HAP-1 (cell line): ENCODE data around the gene OFD1.

ENCODE experiments used
- DNase-seq, 2 experiments: peaks; one replicate each; pipeline ENCODE4 v3.0.0-alpha.2; 2016 to 2020; ENCODE audit warnings: low spot score in 2 of 2
- H3K27me3 ChIP-seq: fragments of 250-450 bp; sonication (Bioruptor Pico); 2 replicates; pipeline ENCODE4 v1.5.1; 2020; ENCODE audit warnings: low read depth, mild to moderate bottlenecking, moderate library complexity
- H3K36me3 ChIP-seq: fragments of 250-450 bp; sonication (Bioruptor Pico); replicated peaks from 2 replicates; pipeline ENCODE4 v1.5.1; 2020; ENCODE audit warnings: mild to moderate bottlenecking
- H3K4me1 ChIP-seq: fragments of 250-450 bp; sonication (Bioruptor Pico); 2 replicates; pipeline ENCODE4 v1.5.1; 2020; ENCODE audit warnings: mild to moderate bottlenecking
- H3K4me3 ChIP-seq: fragments of 250-450 bp; sonication (Bioruptor Pico); 2 replicates; pipeline ENCODE4 v1.5.1; 2020; ENCODE audit warnings: mild to moderate bottlenecking, moderate library complexity
- H3K9me3 ChIP-seq: fragments of 250-450 bp; sonication (Bioruptor Pico); 2 replicates; pipeline ENCODE4 v1.5.1; 2020; ENCODE audit warnings: mild to moderate bottlenecking, moderate library complexity
- in situ Hi-C: fragments of 300-500 bp; cut with MboI; formaldehyde crosslinking; loops from 3 replicates; pipeline ENCODE4 v1.14.3; 2020; ENCODE audit warnings: low sequenced_read_pairs, inconsistent platforms, mixed read lengths

OFD1 gene

DNA sequence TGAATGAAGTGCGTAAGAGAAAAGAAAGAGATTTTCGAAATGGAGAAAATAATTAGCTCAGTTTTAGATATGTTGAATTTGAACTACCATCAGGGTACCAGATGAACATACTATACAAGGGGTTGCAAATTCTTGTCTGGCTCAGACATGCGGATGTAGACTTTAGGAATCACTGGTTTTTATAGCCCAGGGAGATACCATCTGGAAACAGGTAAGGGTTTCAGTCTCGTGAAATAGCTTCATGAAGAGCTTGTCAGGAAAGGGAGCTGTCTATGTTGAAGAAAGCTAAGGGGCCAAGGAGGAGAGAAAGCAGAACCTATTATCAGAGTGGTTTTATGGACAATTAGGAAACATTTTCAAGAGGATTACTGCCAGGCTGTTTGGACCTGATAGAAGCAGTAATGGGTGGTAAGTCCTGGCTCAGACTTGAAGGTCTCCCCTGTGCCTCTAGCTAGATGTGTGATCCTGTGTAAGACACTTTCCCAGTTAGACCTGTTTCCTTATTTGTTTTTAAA, 38.9 kb upstream of the OFD1 start:
- no peaks in the 10 kb centered on the region for H3K27me3 ChIP-seq
- peaks cover 16% of the 10 kb centered on the region for H3K4me1 ChIP-seq
- no peak for DNase-seq
- in situ Hi-C loops, result no loop called here
- H3K4me3 ChIP-seq, result no peak overlapping the region
- H3K9me3 ChIP-seq, result no peaks in the 10 kb centered on the region
- H3K36me3 ChIP-seq, result peaks cover 12% of the 10 kb centered on the region; the same call in 1 of the 2 replicates

DNA sequence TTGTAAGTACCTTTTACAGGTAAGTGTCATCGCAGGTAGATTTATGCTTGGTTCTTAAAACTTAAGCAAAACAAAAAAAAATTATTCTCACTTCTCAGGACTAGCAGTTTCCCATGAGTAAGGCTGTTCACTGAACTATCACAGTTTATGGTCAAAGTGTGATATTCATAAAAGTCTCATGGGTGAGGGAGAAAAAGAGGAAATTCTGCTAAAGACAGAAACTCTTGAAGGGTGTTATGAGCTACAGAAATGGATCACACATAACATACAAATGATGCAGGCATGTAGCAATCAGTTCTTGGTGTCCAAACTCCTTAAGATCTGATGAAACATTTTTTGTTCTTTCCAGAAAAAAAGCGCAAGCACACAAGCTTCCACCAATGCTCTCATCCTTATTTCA, 37.1 kb upstream of the OFD1 start:
- no peaks in the 10 kb centered on the region for H3K9me3 ChIP-seq
- in situ Hi-C loops, result no loop called here

DNA sequence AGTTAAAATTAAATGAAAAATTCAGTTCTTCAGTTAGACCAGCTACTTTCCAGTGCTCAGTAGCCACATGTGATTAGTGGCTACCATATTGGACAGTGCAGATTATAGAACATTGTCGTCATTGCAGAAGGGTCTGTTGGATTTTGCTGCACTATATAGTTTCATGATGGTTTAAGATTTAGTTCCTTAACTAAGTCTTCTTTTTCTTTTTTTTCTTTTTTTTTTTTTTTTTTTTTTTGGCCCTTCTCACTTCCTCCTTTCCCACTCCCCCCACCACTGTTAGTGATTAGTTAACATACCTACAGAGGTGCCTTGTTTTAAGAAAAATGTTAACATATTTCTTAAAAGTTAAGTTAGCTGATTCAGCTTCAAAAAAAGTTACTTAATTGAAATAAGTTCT, 36.6 kb upstream of the OFD1 start:
- Histone ChIP-seq H3K9me3 (no peaks in the 10 kb centered on the region), H3K4me1 (peaks cover 4% of the 10 kb centered on the region), H3K27me3 (no peaks in the 10 kb centered on the region), H3K4me3 (no peak overlapping the region), H3K36me3 (peaks cover 12% of the 10 kb centered on the region; the same call in 1 of the 2 replicates)
- in situ Hi-C loops, result no loop called here
- no peak for DNase-seq

More for the DNA sequence above, 37.1 kb upstream of the OFD1 start:
- H3K4me3 ChIP-seq, result no peak overlapping the region
- DNase-seq, result no peak
- peaks cover 12% of the 10 kb centered on the region; the same call in 1 of the 2 replicates for H3K36me3 ChIP-seq
- H3K4me1 ChIP-seq, result peaks cover 8% of the 10 kb centered on the region
- no peaks in the 10 kb centered on the region for H3K27me3 ChIP-seq

DNA sequence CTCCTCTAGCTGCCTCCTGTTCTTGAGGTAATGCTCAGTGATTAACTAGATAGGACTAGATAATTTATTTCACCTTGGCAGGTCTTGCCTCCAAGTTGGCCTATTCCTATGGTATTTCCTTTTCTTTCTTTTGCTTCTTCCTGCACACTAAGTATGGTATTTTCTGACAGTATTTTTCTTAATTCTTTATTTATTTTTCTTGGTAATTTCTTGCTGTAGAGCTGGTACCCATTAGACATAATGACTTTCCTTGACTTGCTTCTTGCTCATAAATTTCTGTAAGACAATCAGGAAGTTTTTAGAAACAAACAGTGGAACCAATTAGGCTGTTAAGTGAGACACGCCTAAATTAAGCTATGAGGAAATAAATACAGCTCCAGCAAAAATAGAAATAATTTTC, 36.1 kb upstream of the OFD1 start:
- no peak overlapping the region for H3K4me3 ChIP-seq
- H3K9me3 ChIP-seq, result no peaks in the 10 kb centered on the region
- in situ Hi-C loops, result no loop called here
- no peaks in the 10 kb centered on the region for H3K27me3 ChIP-seq
- peaks cover 4% of the 10 kb centered on the region for H3K4me1 ChIP-seq
- peaks cover 12% of the 10 kb centered on the region; the same call in 1 of the 2 replicates for H3K36me3 ChIP-seq
- DNase-seq, result no peak

DNA sequence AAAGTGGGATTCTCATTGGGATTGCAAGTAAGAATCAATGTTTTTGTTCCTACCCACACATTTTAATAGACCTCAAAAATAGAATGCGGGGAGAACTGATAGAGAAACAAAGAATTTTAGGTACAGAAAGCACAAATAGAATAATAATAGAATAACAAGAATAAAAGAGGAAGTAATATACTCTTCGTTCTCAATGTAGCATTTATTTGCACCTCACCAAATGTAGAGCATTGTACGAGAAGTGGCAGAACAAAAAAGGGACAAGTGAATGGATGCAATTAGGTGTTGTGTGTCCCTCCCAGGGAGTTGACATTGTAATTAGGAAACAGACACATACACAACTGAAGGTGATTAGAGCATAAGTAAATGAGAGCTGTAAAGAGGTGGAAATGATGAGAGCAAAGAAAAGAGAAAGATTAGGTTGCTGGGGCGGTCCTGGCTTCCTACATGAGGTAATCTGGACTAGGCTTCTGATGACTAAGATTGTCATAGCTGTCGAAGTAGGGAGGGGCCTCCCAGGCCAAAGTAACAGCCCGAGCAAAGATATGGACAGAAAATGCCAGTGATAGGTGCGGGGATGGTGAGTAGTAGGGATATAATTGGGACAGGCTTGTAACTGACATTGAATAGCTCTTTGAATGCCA, 35.2 kb upstream of the OFD1 start:
- Histone ChIP-seq H3K4me1 (no peaks in the 10 kb centered on the region; the same call in 1 of the 2 replicates), H3K27me3 (no peaks in the 10 kb centered on the region), H3K9me3 (no peaks in the 10 kb centered on the region), H3K36me3 (peaks cover 12% of the 10 kb centered on the region; the same call in 1 of the 2 replicates), H3K4me3 (no peak overlapping the region)
- in situ Hi-C loops, result no loop called here
- no peak for DNase-seq

DNA sequence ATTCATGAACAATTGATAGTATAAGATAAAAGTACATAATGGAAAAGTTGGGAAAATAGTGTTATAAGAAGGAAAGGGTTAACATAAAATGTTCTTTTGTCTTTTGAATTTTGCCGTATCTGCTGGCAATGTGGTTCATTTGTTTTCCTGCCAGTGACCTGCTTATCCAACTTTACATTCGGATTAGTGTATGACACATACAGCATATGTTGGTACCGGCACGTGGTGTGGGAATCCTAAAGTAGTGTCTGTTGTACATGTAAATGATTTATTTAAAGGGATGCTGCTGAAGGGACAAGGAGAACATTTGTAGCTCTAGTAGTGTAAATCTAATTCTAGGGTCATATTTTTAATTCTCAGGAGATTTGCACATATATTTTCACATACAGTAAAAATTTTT, 34.2 kb upstream of the OFD1 start:
- Histone ChIP-seq H3K4me1 (no peaks in the 10 kb centered on the region; the same call in 1 of the 2 replicates), H3K9me3 (no peaks in the 10 kb centered on the region), H3K36me3 (peaks cover 9% of the 10 kb centered on the region; the same call in 1 of the 2 replicates), H3K4me3 (no peak overlapping the region), H3K27me3 (no peaks in the 10 kb centered on the region)
- no peak for DNase-seq
- in situ Hi-C loops, result no loop called here

DNA sequence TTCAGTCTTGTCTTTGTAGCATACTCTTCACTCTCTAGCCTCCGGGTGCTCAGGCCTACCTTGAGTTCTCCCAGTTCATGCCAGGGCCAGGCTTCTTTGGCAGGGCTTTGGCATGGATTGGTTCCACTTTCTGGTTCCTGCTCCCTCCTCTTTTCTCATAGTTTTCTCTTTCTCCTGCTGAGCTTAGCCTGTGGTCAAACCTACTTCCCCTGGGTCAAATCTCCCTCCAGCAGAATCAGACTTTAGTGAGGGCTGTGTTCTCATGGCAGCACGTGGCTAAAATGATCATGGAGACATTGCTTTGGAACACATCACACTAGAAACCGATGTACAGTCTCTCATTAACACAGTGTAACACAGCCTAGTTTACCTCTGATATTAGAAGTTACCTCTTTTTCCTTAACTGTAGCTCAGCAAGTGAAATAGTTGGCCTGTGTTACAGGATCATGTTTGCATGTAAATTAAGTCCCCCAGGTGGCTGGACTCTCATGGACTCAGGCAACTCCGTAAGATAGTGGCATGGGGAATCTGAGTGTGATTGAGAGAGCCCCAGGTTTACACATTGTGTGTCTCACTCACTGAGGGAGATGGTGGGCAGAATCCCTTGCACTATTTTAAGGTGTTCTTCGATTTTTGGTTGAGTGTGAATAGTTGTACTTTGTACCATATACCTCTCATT, 32.3 kb upstream of the OFD1 start:
- H3K4me3 ChIP-seq, result no peak overlapping the region
- no peaks in the 10 kb centered on the region for H3K27me3 ChIP-seq
- in situ Hi-C loops, result no loop called here
- H3K4me1 ChIP-seq, result no peaks in the 10 kb centered on the region; the same call in 1 of the 2 replicates
- no peaks in the 10 kb centered on the region for H3K9me3 ChIP-seq
- H3K36me3 ChIP-seq, result peaks cover 9% of the 10 kb centered on the region; the same call in 1 of the 2 replicates
- DNase-seq, result no peak

DNA sequence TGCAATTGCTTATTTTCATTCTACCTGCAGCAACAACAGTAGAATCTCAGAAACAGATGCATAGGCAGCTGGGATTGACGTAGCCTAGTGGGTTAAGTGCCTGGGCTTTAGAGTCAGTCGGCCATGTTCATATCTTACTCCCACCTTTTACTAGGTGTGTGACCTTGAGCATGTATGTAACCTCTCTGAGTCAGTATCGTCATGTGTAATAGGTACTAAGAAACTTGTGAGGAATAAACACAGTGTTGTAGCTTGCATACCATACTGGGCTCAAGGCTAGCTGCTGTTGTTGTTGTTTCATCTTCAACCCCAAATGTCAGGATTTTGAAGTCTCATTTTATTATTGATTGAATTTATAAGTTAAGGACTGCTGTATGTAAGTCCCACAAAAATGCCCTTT, 31.4 kb upstream of the OFD1 start:
- in situ Hi-C loops, result no loop called here
- H3K27me3 ChIP-seq, result no peaks in the 10 kb centered on the region
- no peak for DNase-seq
- no peaks in the 10 kb centered on the region; the same call in 1 of the 2 replicates for H3K4me1 ChIP-seq
- no peaks in the 10 kb centered on the region for H3K9me3 ChIP-seq
- H3K4me3 ChIP-seq, result no peak overlapping the region
- peaks cover 4% of the 10 kb centered on the region; the same call in 1 of the 2 replicates for H3K36me3 ChIP-seq

DNA sequence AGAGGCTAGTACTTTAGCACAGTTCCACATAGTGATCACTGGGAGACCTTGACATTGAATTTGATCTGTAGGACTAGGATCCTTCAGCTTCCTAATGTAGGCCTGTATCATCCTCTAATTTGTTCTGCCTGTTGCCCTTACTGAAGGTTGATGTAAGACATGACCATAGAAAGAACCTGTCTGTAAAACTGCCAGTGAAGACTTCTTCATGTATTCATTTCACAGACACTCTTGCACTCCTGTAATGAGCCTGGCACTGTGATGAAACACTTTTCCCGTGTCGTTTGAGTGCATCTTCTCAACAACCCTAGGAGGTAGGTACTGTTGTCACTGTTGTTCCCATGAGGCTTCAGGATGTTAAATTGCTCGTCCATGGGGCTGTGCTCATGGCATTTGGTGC, 31.0 kb upstream of the OFD1 start:
- in situ Hi-C loops, result no loop called here
- Histone ChIP-seq H3K4me1 (peaks cover 4% of the 10 kb centered on the region), H3K4me3 (no peak overlapping the region), H3K36me3 (peaks cover under 1% of the 10 kb centered on the region; the same call in 1 of the 2 replicates), H3K27me3 (no peaks in the 10 kb centered on the region), H3K9me3 (no peaks in the 10 kb centered on the region)
- no peak for DNase-seq

DNA sequence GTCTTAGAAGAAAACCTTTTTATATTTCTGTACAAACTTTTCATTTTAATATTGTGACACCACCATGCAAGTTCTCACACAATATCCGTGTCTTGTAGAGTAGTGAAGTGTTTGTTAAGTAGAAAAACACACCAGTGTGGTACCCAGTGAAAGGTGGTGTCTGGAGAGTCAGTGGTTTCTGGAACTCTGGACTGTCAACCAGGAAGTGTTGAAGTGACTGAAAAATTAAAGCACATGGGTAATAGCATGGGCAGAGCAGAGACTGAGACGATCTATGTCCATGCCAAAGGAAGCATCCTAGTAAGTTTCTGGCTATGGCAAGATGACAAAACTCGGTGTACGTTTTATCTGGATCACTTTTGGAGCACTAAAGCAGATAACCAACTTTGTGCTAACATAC, 23.4 kb upstream of the OFD1 start:
- DNase-seq, result no peak
- in situ Hi-C loops, result no loop called here
- Histone ChIP-seq H3K27me3 (no peaks in the 10 kb centered on the region), H3K9me3 (no peaks in the 10 kb centered on the region), H3K4me1 (peaks cover 18% of the 10 kb centered on the region), H3K4me3 (no peak overlapping the region), H3K36me3 (peaks cover 36% of the 10 kb centered on the region)

DNA sequence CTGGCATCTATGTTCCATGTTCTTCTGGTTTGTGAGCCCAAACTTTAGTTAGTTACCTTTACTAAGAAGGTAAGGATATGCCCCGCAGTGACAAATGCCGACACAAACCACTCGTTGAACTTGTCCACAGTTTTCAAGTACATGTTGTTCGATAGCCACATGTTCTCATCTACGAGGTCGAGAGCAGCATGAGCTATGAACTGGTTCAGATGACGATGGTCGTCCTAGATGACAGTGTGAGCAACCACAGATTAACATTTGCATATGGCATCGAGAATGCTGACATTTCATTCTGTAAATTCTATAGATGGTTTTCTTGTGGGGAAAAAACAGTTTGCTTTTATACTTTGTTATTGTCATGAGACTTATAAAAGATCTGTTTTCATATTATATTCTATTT, 18.1 kb upstream of the OFD1 start:
- Histone ChIP-seq H3K9me3 (no peaks in the 10 kb centered on the region), H3K4me3 (no peak overlapping the region)
- in situ Hi-C loops, result no loop called here

DNA sequence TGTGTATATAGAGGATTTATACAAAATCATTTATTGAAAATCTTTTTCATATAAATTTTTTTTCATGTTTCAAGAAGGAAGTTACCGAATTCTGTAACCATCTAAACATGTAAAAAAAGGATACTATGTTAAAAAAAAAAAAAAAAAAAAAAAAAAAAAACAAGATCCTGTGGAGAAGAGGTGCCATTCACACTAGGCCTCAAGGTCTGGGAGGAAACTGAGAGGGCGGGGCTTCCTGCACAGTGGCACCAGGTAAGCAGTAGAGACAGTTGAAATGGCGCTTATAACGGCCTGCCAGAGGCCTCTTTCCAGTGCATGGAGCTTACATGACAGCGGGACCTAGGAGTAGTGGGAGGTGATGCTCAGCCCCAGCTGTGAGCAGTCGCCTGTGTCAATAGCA, 17.6 kb upstream of the OFD1 start:
- in situ Hi-C loops, result no loop called here
- Histone ChIP-seq H3K4me1 (peaks cover 7% of the 10 kb centered on the region), H3K9me3 (no peaks in the 10 kb centered on the region), H3K4me3 (no peak overlapping the region), H3K36me3 (peaks cover 54% of the 10 kb centered on the region), H3K27me3 (no peaks in the 10 kb centered on the region)
- no peak for DNase-seq

More for the DNA sequence above, 18.1 kb upstream of the OFD1 start:
- peaks cover 11% of the 10 kb centered on the region for H3K4me1 ChIP-seq
- H3K36me3 ChIP-seq, result peaks cover 57% of the 10 kb centered on the region
- DNase-seq, result no peak
- H3K27me3 ChIP-seq, result no peaks in the 10 kb centered on the region

DNA sequence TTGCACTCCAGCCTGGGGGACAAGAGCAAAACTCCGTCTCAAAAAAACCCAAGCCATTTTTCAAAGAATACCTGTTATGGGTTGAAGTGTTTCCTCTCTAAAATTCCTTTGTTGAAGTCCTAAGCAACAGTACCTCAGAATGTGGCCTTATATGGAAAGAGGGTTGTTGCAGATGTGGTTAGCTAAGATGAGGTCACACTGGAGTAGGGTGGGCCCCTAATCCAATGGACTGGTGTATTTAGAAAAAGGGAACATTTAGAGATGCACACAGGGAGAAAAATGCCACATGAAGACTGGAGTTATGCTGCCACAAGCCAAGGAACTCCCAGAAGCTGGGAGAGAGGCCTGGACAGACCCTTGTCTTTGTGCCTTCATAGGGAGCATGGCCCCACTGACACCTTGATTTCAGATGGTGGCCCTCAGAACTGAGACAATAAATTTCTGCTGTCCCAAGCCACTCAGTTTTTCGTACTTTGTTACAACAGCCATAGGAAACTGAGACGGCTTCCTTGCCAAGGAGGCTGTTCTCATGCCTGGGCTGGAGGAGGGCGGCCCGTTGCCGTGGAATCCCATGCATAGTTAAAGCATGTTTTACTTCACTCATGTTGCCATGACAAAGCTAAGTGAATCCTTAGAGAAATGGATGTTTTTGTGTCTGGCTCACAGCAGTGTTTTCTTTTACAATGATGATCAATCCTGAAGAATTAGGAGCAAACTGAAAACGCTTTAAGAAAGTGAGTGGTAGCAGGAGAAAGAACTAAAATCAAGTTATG, 16.7 kb upstream of the OFD1 start:
- H3K9me3 ChIP-seq, result no peaks in the 10 kb centered on the region
- in situ Hi-C loops, result no loop called here
- H3K27me3 ChIP-seq, result no peaks in the 10 kb centered on the region
- no peaks in the 10 kb centered on the region for H3K4me1 ChIP-seq
- no peak for DNase-seq
- peaks cover 54% of the 10 kb centered on the region for H3K36me3 ChIP-seq
- H3K4me3 ChIP-seq, result no peak overlapping the region
